Peyer's patch (tissue), 4 donors: Measurements from ENCODE around the gene ABCB8.

Experiments
- POLR2A ChIP-seq, 2 donors: fragments of 450-650 bp; IDR thresholded peaks; one replicate each; pipeline ENCODE4 v1.5.1; 2017; ENCODE audit warnings: antibody characterized with exemption in 2 of 2, mild to moderate bottlenecking in 2 of 2, moderate library complexity in 2 of 2
- TF ChIP-seq, protein P1 (sequence below), 6 experiments: fragments of 450-650 bp in 4 of 6; fragments of 200-600 bp in 2 of 6; sonication (generic) in 1 of 6; IDR thresholded peaks; one replicate each; pipeline ENCODE4 v1.5.1; 2017 to 2019; ENCODE audit warnings: antibody characterized with exemption in 6 of 6, mild to moderate bottlenecking in 3 of 6, moderate library complexity in 1 of 6

DNA sequence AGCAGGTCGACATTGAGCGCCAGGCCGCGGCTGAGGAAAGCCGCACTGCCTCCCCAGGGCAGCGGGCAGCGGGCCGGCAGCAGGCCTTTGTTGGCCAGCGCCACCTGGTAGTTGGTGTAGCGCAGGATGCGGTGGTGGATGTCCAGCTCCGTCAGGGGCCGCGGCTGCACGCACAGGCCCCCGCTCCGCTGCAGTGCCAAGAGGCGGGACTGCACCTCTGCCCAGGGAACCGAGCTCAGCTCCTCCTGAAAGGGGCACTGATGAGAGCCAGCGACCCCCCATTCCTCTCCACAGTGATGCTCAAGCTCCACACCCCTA lies 9.2 kb upstream of the ABCB8 start:
- TF ChIP-seq, protein P1, sequence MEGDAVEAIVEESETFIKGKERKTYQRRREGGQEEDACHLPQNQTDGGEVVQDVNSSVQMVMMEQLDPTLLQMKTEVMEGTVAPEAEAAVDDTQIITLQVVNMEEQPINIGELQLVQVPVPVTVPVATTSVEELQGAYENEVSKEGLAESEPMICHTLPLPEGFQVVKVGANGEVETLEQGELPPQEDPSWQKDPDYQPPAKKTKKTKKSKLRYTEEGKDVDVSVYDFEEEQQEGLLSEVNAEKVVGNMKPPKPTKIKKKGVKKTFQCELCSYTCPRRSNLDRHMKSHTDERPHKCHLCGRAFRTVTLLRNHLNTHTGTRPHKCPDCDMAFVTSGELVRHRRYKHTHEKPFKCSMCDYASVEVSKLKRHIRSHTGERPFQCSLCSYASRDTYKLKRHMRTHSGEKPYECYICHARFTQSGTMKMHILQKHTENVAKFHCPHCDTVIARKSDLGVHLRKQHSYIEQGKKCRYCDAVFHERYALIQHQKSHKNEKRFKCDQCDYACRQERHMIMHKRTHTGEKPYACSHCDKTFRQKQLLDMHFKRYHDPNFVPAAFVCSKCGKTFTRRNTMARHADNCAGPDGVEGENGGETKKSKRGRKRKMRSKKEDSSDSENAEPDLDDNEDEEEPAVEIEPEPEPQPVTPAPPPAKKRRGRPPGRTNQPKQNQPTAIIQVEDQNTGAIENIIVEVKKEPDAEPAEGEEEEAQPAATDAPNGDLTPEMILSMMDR (IDR thresholded peaks at IDR 0.05), result no peak
- no peak for TF ChIP-seq POLR2A (IDR thresholded peaks at IDR 0.05)
